GM13976 (cell line): ENCODE data around the gene MYH6.

Experiments used
- DNase-seq: peaks from one replicate; pipeline ENCODE4 v3.0.0; 2012; ENCODE audit warnings: low spot score
- in situ Hi-C: fragments of 300-500 bp; cut with MboI; formaldehyde crosslinking; loops from one replicate; pipeline ENCODE4 v1.12.0; 2022; ENCODE audit warnings: low sequenced_read_pairs, mixed read lengths, inconsistent platforms; ENCODE audit not compliant: unreplicated experiment
- TF ChIP-seq, protein P1 (sequence below): IDR thresholded peaks from 2 replicates; pipeline ENCODE4 v1.5.1; 2012; ENCODE audit warnings: borderline replicate concordance, mild to moderate bottlenecking; ENCODE audit not compliant: insufficient read depth; ENCODE audit errors: extremely low read depth, missing control alignments, control extremely low read depth

The MYH6 gene

DNA sequence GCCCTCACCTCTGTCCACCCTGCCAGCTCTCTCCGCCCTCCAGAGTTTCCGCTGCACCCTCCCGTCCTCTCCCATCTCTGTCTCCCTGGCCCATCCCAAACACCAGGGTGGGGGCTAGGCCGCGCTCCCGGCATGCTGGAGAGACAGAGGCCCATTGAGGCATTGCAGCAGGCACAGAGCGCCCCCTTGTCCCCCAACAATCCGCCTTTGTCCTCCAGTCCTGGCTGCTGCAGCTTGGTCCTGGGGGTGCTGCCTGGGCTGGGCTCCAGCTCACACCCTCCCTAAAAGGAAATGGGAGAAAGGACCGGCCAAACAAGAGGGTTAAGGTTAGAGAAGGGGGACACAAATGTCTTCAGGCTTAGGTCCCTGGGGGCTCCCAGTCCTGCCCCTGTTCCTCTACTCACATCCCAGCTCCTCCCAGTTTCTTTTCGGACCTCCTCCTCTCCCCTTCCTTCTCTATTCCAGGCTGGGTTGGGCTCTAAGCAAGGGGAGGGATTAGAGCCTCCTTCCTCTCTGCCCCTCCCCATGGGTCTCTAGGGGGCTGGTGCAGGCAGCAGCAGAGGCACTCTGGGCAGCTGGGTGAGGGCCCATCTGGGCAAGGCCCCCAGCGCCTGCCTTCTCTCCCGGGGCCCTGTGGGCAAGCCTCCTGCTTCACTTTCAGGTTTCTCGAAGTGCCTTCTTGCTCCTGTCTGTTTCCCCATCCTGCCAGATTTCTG lies 31.4 kb downstream of the MYH6 start, which contains the start of gene CMTM5:
TSS of gene CMTM5 (plus strand) at position 565 of the 716 bp plus-strand sequence. CDS start 206 bp downstream, outside the sequence.
- no peak for DNase-seq
- in situ Hi-C loops, result no loop called here

DNA sequence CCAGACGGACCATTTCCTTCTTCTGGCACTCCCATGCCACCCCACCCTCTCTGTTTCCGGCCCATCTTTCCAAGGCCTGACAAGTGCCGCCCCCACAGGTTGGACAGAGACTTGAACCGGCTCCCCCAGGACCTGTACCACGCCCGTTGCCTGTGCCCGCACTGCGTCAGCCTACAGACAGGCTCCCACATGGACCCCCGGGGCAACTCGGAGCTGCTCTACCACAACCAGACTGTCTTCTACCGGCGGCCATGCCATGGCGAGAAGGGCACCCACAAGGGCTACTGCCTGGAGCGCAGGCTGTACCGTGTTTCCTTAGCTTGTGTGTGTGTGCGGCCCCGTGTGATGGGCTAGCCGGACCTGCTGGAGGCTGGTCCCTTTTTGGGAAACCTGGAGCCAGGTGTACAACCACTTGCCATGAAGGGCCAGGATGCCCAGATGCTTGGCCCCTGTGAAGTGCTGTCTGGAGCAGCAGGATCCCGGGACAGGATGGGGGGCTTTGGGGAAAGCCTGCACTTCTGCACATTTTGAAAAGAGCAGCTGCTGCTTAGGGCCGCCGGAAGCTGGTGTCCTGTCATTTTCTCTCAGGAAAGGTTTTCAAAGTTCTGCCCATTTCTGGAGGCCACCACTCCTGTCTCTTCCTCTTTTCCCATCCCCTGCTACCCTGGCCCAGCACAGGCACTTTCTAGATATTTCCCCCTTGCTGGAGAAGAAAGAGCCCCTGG lies 32.4 kb downstream of the MYH6 start:
- no peak for DNase-seq
- in situ Hi-C loops, result no loop called here
- TF ChIP-seq, protein P1, sequence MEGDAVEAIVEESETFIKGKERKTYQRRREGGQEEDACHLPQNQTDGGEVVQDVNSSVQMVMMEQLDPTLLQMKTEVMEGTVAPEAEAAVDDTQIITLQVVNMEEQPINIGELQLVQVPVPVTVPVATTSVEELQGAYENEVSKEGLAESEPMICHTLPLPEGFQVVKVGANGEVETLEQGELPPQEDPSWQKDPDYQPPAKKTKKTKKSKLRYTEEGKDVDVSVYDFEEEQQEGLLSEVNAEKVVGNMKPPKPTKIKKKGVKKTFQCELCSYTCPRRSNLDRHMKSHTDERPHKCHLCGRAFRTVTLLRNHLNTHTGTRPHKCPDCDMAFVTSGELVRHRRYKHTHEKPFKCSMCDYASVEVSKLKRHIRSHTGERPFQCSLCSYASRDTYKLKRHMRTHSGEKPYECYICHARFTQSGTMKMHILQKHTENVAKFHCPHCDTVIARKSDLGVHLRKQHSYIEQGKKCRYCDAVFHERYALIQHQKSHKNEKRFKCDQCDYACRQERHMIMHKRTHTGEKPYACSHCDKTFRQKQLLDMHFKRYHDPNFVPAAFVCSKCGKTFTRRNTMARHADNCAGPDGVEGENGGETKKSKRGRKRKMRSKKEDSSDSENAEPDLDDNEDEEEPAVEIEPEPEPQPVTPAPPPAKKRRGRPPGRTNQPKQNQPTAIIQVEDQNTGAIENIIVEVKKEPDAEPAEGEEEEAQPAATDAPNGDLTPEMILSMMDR, result no peak

More for the DNA sequence above, 31.4 kb downstream of the MYH6 start, which contains the start of gene CMTM5:
- TF ChIP-seq, protein P1, result no peak

DNA sequence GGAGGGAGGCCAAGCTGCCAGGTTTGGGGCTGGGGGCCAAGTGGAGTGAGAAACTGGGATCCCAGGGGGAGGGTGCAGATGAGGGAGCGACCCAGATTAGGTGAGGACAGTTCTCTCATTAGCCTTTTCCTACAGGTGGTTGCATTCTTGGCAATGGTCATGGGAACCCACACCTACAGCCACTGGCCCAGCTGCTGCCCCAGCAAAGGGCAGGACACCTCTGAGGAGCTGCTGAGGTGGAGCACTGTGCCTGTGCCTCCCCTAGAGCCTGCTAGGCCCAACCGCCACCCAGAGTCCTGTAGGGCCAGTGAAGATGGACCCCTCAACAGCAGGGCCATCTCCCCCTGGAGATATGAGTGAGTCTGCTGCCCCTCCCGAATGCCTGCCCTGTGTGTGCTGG lies 35.0 kb downstream of the MYH6 start:
- TF ChIP-seq, protein P1, result no peak
- in situ Hi-C loops, result no loop called here

DNA sequence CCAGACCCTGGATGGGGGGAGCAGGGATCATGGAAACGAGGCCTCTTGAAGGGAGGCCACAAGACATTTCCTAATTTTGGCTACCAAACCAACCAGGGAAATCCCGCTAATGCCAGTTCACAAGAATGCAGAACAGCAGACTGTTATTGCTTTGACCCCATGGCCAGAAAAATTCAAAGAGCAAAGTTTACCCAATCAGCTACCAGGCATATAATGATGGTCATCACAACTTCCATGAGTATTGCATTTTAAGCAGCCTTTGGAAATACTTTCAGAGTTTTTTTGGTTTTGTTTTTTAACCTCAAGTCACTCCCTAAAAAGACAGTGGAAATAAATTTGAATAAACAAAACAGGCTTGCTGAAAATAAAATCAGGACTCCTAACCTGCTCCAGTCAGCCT lies 35.6 kb downstream of the MYH6 start, which contains the start of gene IL25:
TSS of gene IL25 (plus strand) at position 301 of the 400 bp plus-strand sequence.
- TF ChIP-seq, protein P1, result no peak
- no peak for DNase-seq
- in situ Hi-C loops, result no loop called here

More for the DNA sequence above, 35.0 kb downstream of the MYH6 start:
- no peak for DNase-seq

DNA sequence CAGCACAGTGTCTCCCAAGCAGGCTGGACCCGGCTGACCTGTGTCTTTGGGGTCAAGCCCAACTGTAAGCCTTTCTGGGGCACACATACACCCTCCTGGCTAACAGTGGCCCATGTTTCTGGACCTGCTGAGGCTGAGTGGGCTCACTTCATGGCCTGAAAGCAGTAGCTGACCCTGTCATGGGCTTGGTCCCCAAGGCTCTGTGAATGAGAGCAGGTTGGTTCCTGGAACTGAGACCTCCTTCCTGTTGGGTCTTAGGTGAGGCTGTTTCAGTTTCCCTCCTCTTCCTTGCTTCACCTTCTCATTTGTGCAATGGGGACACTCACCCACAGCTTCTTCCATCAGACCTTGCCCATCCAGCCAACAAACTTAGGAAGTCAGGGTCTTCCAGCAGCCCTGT lies 36.2 kb downstream of the MYH6 start:
- in situ Hi-C loops, result no loop called here
- TF ChIP-seq, protein P1, result no peak
- DNase-seq, result no peak

DNA sequence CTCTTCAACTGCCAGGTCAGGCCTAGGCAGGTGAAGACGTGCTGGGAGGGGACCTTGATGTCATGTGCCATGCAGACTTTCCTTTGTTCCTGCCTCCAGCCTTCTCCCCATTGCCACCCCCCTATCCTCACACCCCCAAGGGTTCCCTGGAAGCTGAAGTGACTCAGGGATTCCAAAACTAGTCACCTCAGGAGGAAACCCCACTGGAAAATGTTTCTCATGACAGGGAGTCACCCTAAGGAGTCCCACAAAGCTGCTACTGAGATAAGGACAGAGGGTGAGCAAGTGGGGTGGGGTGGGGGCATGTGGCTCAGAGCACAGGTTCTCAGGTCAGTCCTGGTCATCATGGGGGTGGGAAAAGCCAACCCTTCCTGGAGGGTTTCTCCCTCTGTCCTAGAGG lies 37.9 kb downstream of the MYH6 start:
- in situ Hi-C loops, result no loop called here
- no peak for DNase-seq
- TF ChIP-seq, protein P1, result no peak
